HG02970 (cell line): ENCODE data around the gene SPIN4.
"Not testable (repeated sequence)": the region's sequence is repeated elsewhere in the genome, so short reads cannot be mapped to it uniquely, and the experiment has no call there.

ENCODE experiments used
- ATAC-seq: cut with Tn5 transposase; IDR thresholded peaks from one replicate; pipeline ENCODE4 v1.9.1; 2021; ENCODE audit warnings: mild to moderate bottlenecking, moderate library complexity, moderate number of reproducible peaks; ENCODE audit not compliant: unreplicated experiment, low FRiP score

SPIN4 gene

GRCh38 chrX:63350941-63351616, at the start of gene SPIN4:
Gene SPIN4 (minus strand): TSS chrX:63351332. CDS start chrX:63350819, 513 bp downstream.
- peak; percentile 98 for ATAC-seq

- ATAC-seq = no peak
Measured at GRCh38 chrX:63400340-63400739, 49.2 kb upstream of the SPIN4 start.

- ATAC-seq = no peak
Measured at GRCh38 chrX:63394872-63395271, 43.7 kb upstream of the SPIN4 start.

- not testable (repeated sequence) for ATAC-seq
Measured at GRCh38 chrX:63393094-63393493, 42.0 kb upstream of the SPIN4 start.

GRCh38 chrX:63387411-63387810, 36.3 kb upstream of the SPIN4 start:
- no peak for ATAC-seq

GRCh38 chrX:63384263-63384662, 33.1 kb upstream of the SPIN4 start:
- not testable (repeated sequence) for ATAC-seq

- not testable (repeated sequence) for ATAC-seq
Measured at GRCh38 chrX:63373012-63373411, 21.9 kb upstream of the SPIN4 start.

- ATAC-seq = not testable (repeated sequence)
Measured at GRCh38 chrX:63367699-63368098, 16.6 kb upstream of the SPIN4 start.

GRCh38 chrX:63363788-63364187, 12.7 kb upstream of the SPIN4 start:
- ATAC-seq = no peak

GRCh38 chrX:63361494-63361893, 10.4 kb upstream of the SPIN4 start:
- no peak for ATAC-seq

GRCh38 chrX:63354484-63354883, 3.4 kb upstream of the SPIN4 start:
- ATAC-seq = no peak

- peak; percentile 27 for ATAC-seq
Measured at GRCh38 chrX:63350465-63350877, 661 bp downstream of the SPIN4 start.

GRCh38 chrX:63349307-63349706, 1.8 kb downstream of the SPIN4 start:
- ATAC-seq = no peak

- no peak for ATAC-seq
Measured at GRCh38 chrX:63330681-63331080, 20.5 kb downstream of the SPIN4 start.

- ATAC-seq = no peak
Measured at GRCh38 chrX:63327788-63328187, 23.3 kb downstream of the SPIN4 start.

- ATAC-seq = no peak
Measured at GRCh38 chrX:63299596-63299995, 51.5 kb downstream of the SPIN4 start.
